T-helper 2 cell treated with Interferon-gamma antibody and Interleukin-4, amounts not matched to agents 5 μg/mL and 100 μg/mL, for 36 hours (primary cell): ENCODE measurements around the gene MATN1.

Source experiments
- DNase-seq: peaks from one replicate; pipeline ENCODE4 v3.0.0; 2021; ENCODE audit warnings: low spot score
- H3K27ac Mint-ChIP-seq: one replicate; pipeline ENCODE4 v1.8.0; 2021; ENCODE audit warnings: mild to moderate bottlenecking, mixed read lengths
- H3K27me3 Mint-ChIP-seq: one replicate; pipeline ENCODE4 v1.8.0; 2021; ENCODE audit warnings: low read depth, mixed read lengths
- H3K36me3 Mint-ChIP-seq: one replicate; pipeline ENCODE4 v1.8.0; 2021; ENCODE audit warnings: low read depth, mixed read lengths
- H3K4me1 Mint-ChIP-seq: one replicate; pipeline ENCODE4 v1.8.0; 2021; ENCODE audit warnings: low read depth, mixed read lengths
- H3K4me3 Mint-ChIP-seq: one replicate; pipeline ENCODE4 v1.8.0; 2022; ENCODE audit warnings: mild to moderate bottlenecking, moderate library complexity, mixed read lengths
- H3K9me3 Mint-ChIP-seq: one replicate; pipeline ENCODE4 v1.8.0; 2021; ENCODE audit warnings: mixed read lengths

Gene MATN1

DNA sequence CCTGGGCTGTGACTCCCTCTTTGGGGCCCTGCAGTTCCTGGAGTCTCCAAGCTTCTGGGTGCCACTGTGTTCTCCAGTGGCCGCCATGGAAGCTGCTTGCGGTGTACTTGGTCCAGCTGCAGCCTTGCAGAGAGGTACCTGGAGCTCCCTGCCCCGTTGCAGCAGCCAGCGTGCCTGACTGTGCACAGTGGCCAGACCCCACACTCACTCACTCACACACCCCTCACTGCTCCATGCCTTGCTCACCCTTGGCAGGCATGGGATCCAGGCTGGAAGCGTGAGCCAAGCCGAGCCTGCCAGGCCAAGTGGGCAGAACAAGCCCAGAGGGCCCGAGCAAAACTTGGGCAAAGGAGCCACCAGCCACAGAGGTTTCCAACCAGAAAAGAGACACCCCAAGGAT lies 43.0 kb downstream of the MATN1 start:
- H3K4me1 Mint-ChIP-seq, result no peaks in the 10 kb centered on the region
- no peaks in the 10 kb centered on the region for H3K36me3 Mint-ChIP-seq
- peaks cover 1% of the 10 kb centered on the region for H3K9me3 Mint-ChIP-seq
- no peak for DNase-seq
- no peak overlapping the region for H3K4me3 Mint-ChIP-seq
- H3K27me3 Mint-ChIP-seq, result peaks cover 31% of the 10 kb centered on the region
- H3K27ac Mint-ChIP-seq, result no peak overlapping the region

DNA sequence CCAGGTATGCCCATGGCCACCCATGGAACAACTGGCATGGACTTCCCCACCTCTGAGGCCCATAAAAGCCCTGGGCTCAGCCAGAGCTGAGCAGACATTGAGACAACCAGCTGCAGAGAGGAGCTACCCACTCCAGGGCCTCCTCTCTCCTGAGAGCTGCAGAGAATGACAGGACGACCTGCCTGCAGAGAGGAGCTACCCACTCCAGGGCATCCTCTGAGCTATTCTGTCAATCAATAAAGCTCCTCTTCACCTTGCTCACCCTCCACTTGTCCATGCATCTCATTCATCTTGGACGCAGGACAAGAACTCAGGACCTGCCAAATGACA lies 43.4 kb downstream of the MATN1 start:
- Mint-ChIP-seq H3K9me3 (peaks cover 3% of the 10 kb centered on the region), H3K27ac (no peak overlapping the region), H3K4me1 (no peaks in the 10 kb centered on the region), H3K27me3 (peaks cover 28% of the 10 kb centered on the region), H3K36me3 (no peaks in the 10 kb centered on the region), H3K4me3 (no peak overlapping the region)
- DNase-seq, result no peak

GRCh38 chr1:30679201-30679975 lies 44.0 kb downstream of the MATN1 start:
- Mint-ChIP-seq H3K4me3 (no peak overlapping the region), H3K4me1 (no peaks in the 10 kb centered on the region), H3K27ac (no peak overlapping the region), H3K9me3 (peaks cover 3% of the 10 kb centered on the region), H3K36me3 (no peaks in the 10 kb centered on the region), H3K27me3 (peaks cover 24% of the 10 kb centered on the region)
- no peak for DNase-seq

- no peaks in the 10 kb centered on the region for H3K4me1 Mint-ChIP-seq
- DNase-seq, result no peak
- no peak overlapping the region for H3K27ac Mint-ChIP-seq
- H3K36me3 Mint-ChIP-seq, result no peaks in the 10 kb centered on the region
- H3K9me3 Mint-ChIP-seq, result peaks cover 10% of the 10 kb centered on the region
- H3K4me3 Mint-ChIP-seq, result no peak overlapping the region
- peaks cover 22% of the 10 kb centered on the region for H3K27me3 Mint-ChIP-seq
Observed at GRCh38 chr1:30678209-30678608, 45.2 kb downstream of the MATN1 start.

DNA sequence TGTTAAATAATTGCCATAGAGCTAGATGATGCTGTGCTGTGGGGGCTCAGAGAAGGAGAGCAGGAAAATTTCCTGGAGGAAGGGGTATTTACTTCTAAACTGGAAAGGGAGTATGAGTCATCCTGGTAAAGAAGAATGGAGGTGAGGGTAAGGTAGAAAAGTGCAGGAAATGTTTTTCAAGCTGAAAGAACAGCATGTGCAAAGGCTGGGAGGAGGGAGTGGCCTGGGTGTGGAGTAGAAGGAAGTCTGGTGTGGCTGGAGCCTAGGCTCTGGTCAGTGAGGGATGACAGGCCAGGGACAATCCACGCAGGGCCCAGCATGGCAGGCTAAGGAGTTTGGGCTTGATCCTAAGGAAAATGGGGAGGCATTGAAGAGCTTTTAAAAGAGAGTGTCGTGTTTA lies 45.9 kb downstream of the MATN1 start:
- H3K4me1 Mint-ChIP-seq, result no peaks in the 10 kb centered on the region
- peaks cover 10% of the 10 kb centered on the region for H3K9me3 Mint-ChIP-seq
- no peak overlapping the region for H3K27ac Mint-ChIP-seq
- no peak for DNase-seq
- H3K36me3 Mint-ChIP-seq, result no peaks in the 10 kb centered on the region
- H3K27me3 Mint-ChIP-seq, result peaks cover 18% of the 10 kb centered on the region
- no peak overlapping the region for H3K4me3 Mint-ChIP-seq

GRCh38 chr1:30675761-30676160 lies 47.6 kb downstream of the MATN1 start:
- no peak overlapping the region for H3K4me3 Mint-ChIP-seq
- no peaks in the 10 kb centered on the region for H3K36me3 Mint-ChIP-seq
- no peak overlapping the region for H3K27ac Mint-ChIP-seq
- H3K27me3 Mint-ChIP-seq, result peaks cover 13% of the 10 kb centered on the region
- H3K4me1 Mint-ChIP-seq, result no peaks in the 10 kb centered on the region
- peaks cover 10% of the 10 kb centered on the region for H3K9me3 Mint-ChIP-seq
- DNase-seq, result no peak

DNA sequence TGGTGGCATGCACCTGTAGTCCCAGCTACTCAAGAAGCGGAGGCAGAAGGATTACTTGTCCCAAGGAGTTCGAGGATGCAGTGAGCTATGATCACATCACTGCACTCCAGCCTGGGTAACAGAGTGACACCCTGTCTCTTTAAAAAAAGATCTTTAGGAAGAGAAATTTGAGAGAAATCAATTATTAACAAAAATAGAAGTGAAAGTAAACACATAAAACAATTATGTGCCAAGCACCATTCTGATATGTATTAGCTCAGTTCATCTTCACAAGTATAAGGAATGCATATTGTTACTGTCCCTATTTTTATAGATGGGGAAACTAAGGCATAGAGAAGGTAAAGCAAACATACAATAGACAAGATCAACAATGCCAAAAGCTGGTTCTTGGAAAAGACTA lies 48.1 kb downstream of the MATN1 start:
- DNase-seq, result no peak
- Mint-ChIP-seq H3K4me3 (no peak overlapping the region), H3K9me3 (peaks cover 10% of the 10 kb centered on the region), H3K4me1 (no peaks in the 10 kb centered on the region), H3K36me3 (no peaks in the 10 kb centered on the region), H3K27me3 (peaks cover 13% of the 10 kb centered on the region), H3K27ac (no peak overlapping the region)

GRCh38 chr1:30673395-30673794 lies 50.0 kb downstream of the MATN1 start:
- no peak for DNase-seq
- Mint-ChIP-seq H3K27ac (no peak overlapping the region), H3K4me1 (no peaks in the 10 kb centered on the region), H3K36me3 (no peaks in the 10 kb centered on the region), H3K9me3 (peaks cover 10% of the 10 kb centered on the region), H3K27me3 (peaks cover 13% of the 10 kb centered on the region), H3K4me3 (no peak overlapping the region)

DNA sequence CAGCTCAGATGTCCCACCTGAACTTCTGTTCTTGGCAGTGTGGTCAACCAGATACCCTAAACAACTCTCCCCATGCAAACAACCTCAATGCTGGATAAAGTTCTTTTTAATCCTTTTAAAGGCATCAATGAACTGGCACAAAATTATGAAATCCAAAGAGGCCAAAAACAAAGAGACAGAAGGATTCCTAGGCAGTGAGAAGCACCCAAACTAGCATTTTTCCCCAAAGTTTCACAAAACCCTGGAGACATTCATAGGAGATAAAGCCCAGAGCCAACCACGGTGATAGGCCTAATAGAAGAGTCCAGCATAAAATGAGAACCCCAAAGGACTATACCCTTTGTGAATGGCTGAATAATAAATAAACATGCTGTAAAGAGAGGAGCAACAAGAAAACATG lies 50.7 kb downstream of the MATN1 start:
- H3K4me3 Mint-ChIP-seq, result no peak overlapping the region
- no peaks in the 10 kb centered on the region for H3K4me1 Mint-ChIP-seq
- no peaks in the 10 kb centered on the region for H3K36me3 Mint-ChIP-seq
- peaks cover 10% of the 10 kb centered on the region for H3K9me3 Mint-ChIP-seq
- H3K27ac Mint-ChIP-seq, result no peak overlapping the region
- H3K27me3 Mint-ChIP-seq, result peaks cover 13% of the 10 kb centered on the region
- DNase-seq, result no peak

DNA sequence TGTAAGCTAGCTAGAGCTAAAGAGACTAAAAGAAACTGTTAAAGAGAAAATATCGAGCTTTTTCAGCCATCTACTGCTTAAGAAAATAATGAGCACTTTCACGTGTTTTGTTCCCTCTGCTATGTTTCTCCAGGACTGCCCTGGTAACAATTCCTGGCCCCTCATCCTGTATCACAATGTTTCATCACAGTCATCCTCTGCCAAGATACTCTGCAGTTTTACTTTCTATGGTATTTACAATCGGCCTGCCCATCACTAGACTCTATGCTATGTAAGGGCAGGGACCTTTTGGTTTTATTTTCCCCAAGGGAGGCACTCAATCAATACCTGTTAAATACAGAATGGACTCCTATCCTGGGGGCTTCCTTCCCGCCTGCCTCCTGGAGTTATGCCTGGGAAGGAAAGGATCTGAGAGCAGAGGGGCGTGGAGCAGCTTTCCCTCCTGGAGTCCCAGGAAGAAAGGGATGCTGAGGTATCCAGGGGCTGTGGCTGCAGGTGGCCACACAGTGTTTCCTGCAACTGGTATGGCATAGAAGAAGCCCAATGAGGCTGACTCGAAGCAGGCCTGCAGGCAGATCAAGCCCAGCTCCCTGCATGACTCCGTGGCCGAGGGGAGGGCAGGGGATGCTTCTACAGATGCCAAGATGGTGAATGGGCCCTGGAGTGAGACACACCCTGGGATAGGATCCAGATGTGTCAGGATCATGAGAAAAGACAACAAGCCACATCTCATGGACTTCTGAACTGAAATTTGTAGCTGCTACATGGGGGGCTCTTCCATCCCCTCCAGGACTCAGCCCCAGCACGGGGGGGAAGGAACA lies 52.9 kb downstream of the MATN1 start:
- Mint-ChIP-seq H3K4me3 (no peak overlapping the region), H3K9me3 (peaks cover 9% of the 10 kb centered on the region), H3K27me3 (peaks cover 14% of the 10 kb centered on the region), H3K36me3 (no peaks in the 10 kb centered on the region), H3K4me1 (no peaks in the 10 kb centered on the region), H3K27ac (no peak overlapping the region)
- DNase-seq, result no peak

- Mint-ChIP-seq H3K27ac (no peak overlapping the region), H3K36me3 (no peaks in the 10 kb centered on the region), H3K9me3 (peaks cover 3% of the 10 kb centered on the region), H3K4me3 (no peak overlapping the region), H3K27me3 (peaks cover 5% of the 10 kb centered on the region), H3K4me1 (no peaks in the 10 kb centered on the region)
- DNase-seq, result no peak
Observed at GRCh38 chr1:30668546-30669327, 54.6 kb downstream of the MATN1 start.

- Mint-ChIP-seq H3K4me3 (no peak overlapping the region), H3K36me3 (no peaks in the 10 kb centered on the region), H3K9me3 (no peaks in the 10 kb centered on the region)
Observed at GRCh38 chr1:30668024-30668423, 55.4 kb downstream of the MATN1 start.

GRCh38 chr1:30666756-30667273 lies 56.6 kb downstream of the MATN1 start:
- no peaks in the 10 kb centered on the region for H3K4me1 Mint-ChIP-seq
- H3K27ac Mint-ChIP-seq, result no peak overlapping the region
- H3K36me3 Mint-ChIP-seq, result no peaks in the 10 kb centered on the region
- no peak for DNase-seq
- no peaks in the 10 kb centered on the region for H3K9me3 Mint-ChIP-seq
- peaks cover 3% of the 10 kb centered on the region for H3K27me3 Mint-ChIP-seq
- no peak overlapping the region for H3K4me3 Mint-ChIP-seq

More at GRCh38 chr1:30668024-30668423, 55.4 kb downstream of the MATN1 start:
- Mint-ChIP-seq H3K4me1 (no peaks in the 10 kb centered on the region), H3K27me3 (peaks cover 3% of the 10 kb centered on the region), H3K27ac (no peak overlapping the region)
- DNase-seq, result no peak
